ENCODE data around the gene NT5C3A.

The NT5C3A gene

GRCh38 chr7:33075818-33076518, 13.4 kb upstream of the NT5C3A start:
- no peak for DNase-seq (ENCODE audit: low spot score)

- DNase-seq (ENCODE audit: low spot score): no peak
These were observed 10.7 kb upstream of the NT5C3A start for GRCh38 chr7:33073243-33073642.

- DNase-seq (ENCODE audit: low spot score): no peak
These were observed 9.9 kb upstream of the NT5C3A start for GRCh38 chr7:33072471-33072870.

GRCh38 chr7:33070831-33071230, 8.3 kb upstream of the NT5C3A start:
- DNase-seq (ENCODE audit: low spot score): no peak

- DNase-seq (ENCODE audit: low spot score): no peak
These were observed 7.7 kb upstream of the NT5C3A start for GRCh38 chr7:33070277-33070676.

- no peak for DNase-seq (ENCODE audit: low spot score)
These were observed 5.3 kb upstream of the NT5C3A start for GRCh38 chr7:33067921-33068320.

GRCh38 chr7:33066771-33067170, 4.2 kb upstream of the NT5C3A start:
- no peak for DNase-seq (ENCODE audit: low spot score)

GRCh38 chr7:33065981-33066380, 3.4 kb upstream of the NT5C3A start:
- DNase-seq (ENCODE audit: low spot score): no peak

GRCh38 chr7:33062782-33063443, 337 bp upstream of the NT5C3A start:
- DNase-seq (ENCODE audit: low spot score): peak; percentile 99

- DNase-seq (ENCODE audit: low spot score): no peak
These were observed 1.2 kb downstream of the NT5C3A start for GRCh38 chr7:33061282-33061937.

GRCh38 chr7:33059635-33060034, 2.9 kb downstream of the NT5C3A start:
- no peak for DNase-seq (ENCODE audit: low spot score)

GRCh38 chr7:33055158-33055557, 7.4 kb downstream of the NT5C3A start:
- DNase-seq (ENCODE audit: low spot score): no peak

GRCh38 chr7:33054261-33054964, 8.2 kb downstream of the NT5C3A start:
- DNase-seq (ENCODE audit: low spot score): no peak

GRCh38 chr7:33053721-33054120, 8.9 kb downstream of the NT5C3A start:
- no peak for DNase-seq (ENCODE audit: low spot score)

GRCh38 chr7:33050535-33051318, 11.8 kb downstream of the NT5C3A start:
- no peak for DNase-seq (ENCODE audit: low spot score)

- no peak for DNase-seq (ENCODE audit: low spot score)
These were observed 13.9 kb downstream of the NT5C3A start for GRCh38 chr7:33048704-33049103.

GRCh38 chr7:33048257-33048656, 14.3 kb downstream of the NT5C3A start:
- DNase-seq (ENCODE audit: low spot score): no peak

- DNase-seq (ENCODE audit: low spot score): no peak
These were observed 17.6 kb downstream of the NT5C3A start for GRCh38 chr7:33044986-33045385.

- no peak for DNase-seq (ENCODE audit: low spot score)
These were observed 18.2 kb downstream of the NT5C3A start for GRCh38 chr7:33044401-33044718.

- no peak for DNase-seq (ENCODE audit: low spot score)
These were observed 18.8 kb downstream of the NT5C3A start for GRCh38 chr7:33043501-33044400.
